GM04504 (cell line): Measurements from ENCODE around the gene KIF26B.

ENCODE experiments used
- DNase-seq: peaks from one replicate; pipeline ENCODE4 v3.0.0-alpha.2; 2012; ENCODE audit warnings: low read depth

The KIF26B gene

GRCh38 chr1:245431706-245432105 lies 276.9 kb downstream of the KIF26B start:
- no peak for DNase-seq

- DNase-seq: no peak
These were observed 277.6 kb downstream of the KIF26B start for GRCh38 chr1:245432228-245432875.

GRCh38 chr1:245433561-245433960 lies 278.8 kb downstream of the KIF26B start:
- DNase-seq: no peak

- no peak for DNase-seq
These were observed 279.5 kb downstream of the KIF26B start for GRCh38 chr1:245434280-245434679.

- no peak for DNase-seq
These were observed 281.6 kb downstream of the KIF26B start for GRCh38 chr1:245436407-245436806.

GRCh38 chr1:245437369-245438062 lies 282.7 kb downstream of the KIF26B start:
- no peak for DNase-seq

GRCh38 chr1:245440922-245441321 lies 286.1 kb downstream of the KIF26B start:
- no peak for DNase-seq

GRCh38 chr1:245441689-245442088 lies 286.9 kb downstream of the KIF26B start:
- DNase-seq: peak; percentile 46

GRCh38 chr1:245444147-245444828 lies 289.5 kb downstream of the KIF26B start:
- no peak for DNase-seq

- no peak for DNase-seq
These were observed 290.2 kb downstream of the KIF26B start for GRCh38 chr1:245444945-245445344.

- no peak for DNase-seq
These were observed 293.7 kb downstream of the KIF26B start for GRCh38 chr1:245448531-245448930.

- DNase-seq: peak; percentile 4
These were observed 294.2 kb downstream of the KIF26B start for GRCh38 chr1:245448975-245449431.

- no peak for DNase-seq
These were observed 298.8 kb downstream of the KIF26B start for GRCh38 chr1:245453541-245453940.

GRCh38 chr1:245454051-245454450 lies 299.3 kb downstream of the KIF26B start:
- no peak for DNase-seq

- DNase-seq: no peak
These were observed 302.8 kb downstream of the KIF26B start for GRCh38 chr1:245457562-245457961.

GRCh38 chr1:245458234-245458633 lies 303.4 kb downstream of the KIF26B start:
- DNase-seq: peak; percentile 62

GRCh38 chr1:245458761-245459174 lies 304.0 kb downstream of the KIF26B start:
- DNase-seq: peak; percentile 35

GRCh38 chr1:245459621-245460020 lies 304.8 kb downstream of the KIF26B start:
- DNase-seq: no peak

- no peak for DNase-seq
These were observed 306.9 kb downstream of the KIF26B start for GRCh38 chr1:245461681-245462080.

GRCh38 chr1:245462161-245462560 lies 307.4 kb downstream of the KIF26B start:
- no peak for DNase-seq

GRCh38 chr1:245463392-245464165 lies 308.8 kb downstream of the KIF26B start:
- no peak for DNase-seq

- no peak for DNase-seq
These were observed 309.5 kb downstream of the KIF26B start for GRCh38 chr1:245464290-245464689.
